GM12891 (cell line): ENCODE measurements around the gene AGBL5.

Experiments used
- DNase-seq: peaks from one replicate; pipeline ENCODE4 v3.0.0; 2011; ENCODE audit warnings: low spot score; ENCODE audit not compliant: insufficient read length
- FAIRE-seq: peaks from 2 replicates; lab custom pipeline; 2011; peaks lifted over from hg19 to GRCh38; lab: Jason Lieb, UNC
- PAX5 ChIP-seq: IDR thresholded peaks from 2 replicates; pipeline ENCODE4 v1.6.1; 2011; ENCODE audit warnings: low read length, moderate library complexity, mild to moderate bottlenecking; ENCODE audit not compliant: insufficient read depth, severe bottlenecking
- POLR2A ChIP-seq: IDR thresholded peaks from 2 replicates; pipeline ENCODE4 v1.6.1; 2011; ENCODE audit warnings: low read depth, low read length, control low read depth
- POLR2AphosphoS5 ChIP-seq: IDR thresholded peaks from 2 replicates; pipeline ENCODE4 v1.6.1; 2011; ENCODE audit warnings: low read depth, low read length, control low read depth
- POU2F2 ChIP-seq: IDR thresholded peaks from 2 replicates; pipeline ENCODE4 v1.6.1; 2011; ENCODE audit warnings: low read depth, mild to moderate bottlenecking, control low read depth, low read length, moderate library complexity
- SPI1 ChIP-seq: IDR thresholded peaks from 2 replicates; pipeline ENCODE4 v1.6.1; 2011; ENCODE audit warnings: low read depth, low read length, control low read depth
- TAF1 ChIP-seq: IDR thresholded peaks from 2 replicates; pipeline ENCODE4 v1.6.1; 2011; ENCODE audit warnings: low read depth, low read length, control low read depth

AGBL5 gene

DNA sequence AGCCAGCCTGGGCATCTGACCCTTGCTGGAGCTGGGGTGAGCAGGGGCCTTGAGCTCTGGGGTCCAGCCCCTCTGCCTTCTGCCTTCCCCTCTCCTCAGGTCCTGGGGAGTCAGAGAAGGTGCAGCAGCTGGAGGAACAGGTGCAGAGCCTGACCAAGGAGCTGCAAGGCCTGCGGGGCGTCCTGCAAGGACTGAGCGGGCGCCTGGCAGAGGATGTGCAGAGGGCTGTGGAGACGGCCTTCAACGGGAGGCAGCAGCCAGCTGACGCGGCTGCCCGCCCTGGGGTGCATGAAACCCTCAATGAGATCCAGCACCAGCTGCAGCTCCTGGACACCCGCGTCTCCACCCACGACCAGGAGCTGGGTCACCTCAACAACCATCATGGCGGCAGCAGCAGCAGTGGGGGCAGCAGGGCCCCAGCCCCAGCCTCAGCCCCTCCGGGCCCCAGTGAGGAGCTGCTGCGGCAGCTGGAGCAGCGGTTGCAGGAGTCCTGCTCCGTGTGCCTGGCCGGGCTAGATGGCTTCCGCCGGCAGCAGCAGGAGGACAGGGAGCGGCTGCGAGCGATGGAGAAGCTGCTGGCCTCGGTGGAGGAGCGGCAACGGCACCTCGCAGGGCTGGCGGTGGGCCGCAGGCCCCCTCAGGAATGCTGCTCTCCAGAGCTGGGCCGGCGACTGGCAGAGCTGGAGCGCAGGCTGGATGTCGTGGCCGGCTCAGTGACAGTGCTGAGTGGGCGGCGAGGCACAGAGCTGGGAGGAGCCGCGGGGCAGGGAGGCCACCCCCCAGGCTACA is 30.7 kb downstream of the AGBL5 start:
- FAIRE-seq, result no peak
- no peak for DNase-seq
- TF ChIP-seq POLR2A, result no peak
- no peak for TF ChIP-seq TAF1
- TF ChIP-seq POU2F2, result no peak
- no peak for TF ChIP-seq PAX5

DNA sequence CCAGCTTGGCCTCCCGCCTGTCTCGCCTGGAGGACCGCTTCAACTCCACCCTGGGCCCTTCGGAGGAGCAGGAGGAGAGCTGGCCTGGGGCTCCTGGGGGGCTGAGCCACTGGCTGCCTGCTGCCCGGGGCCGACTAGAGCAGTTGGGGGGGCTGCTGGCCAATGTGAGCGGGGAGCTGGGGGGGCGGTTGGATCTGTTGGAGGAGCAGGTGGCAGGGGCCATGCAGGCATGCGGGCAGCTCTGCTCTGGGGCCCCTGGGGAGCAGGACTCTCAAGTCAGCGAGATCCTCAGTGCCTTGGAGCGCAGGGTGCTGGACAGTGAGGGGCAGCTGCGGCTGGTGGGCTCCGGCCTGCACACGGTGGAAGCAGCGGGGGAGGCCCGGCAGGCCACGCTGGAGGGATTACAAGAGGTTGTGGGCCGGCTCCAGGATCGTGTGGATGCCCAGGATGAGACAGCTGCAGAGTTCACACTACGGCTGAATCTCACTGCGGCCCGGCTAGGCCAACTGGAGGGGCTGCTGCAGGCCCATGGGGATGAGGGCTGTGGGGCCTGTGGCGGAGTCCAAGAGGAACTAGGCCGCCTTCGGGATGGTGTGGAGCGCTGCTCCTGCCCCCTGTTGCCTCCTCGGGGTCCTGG is 31.4 kb downstream of the AGBL5 start:
- FAIRE-seq (no peak), DNase-seq (no peak)
- TF ChIP-seq PAX5, result no peak
- no peak for TF ChIP-seq SPI1
- no peak for TF ChIP-seq TAF1
- no peak for TF ChIP-seq POLR2AphosphoS5
- no peak for TF ChIP-seq POLR2A
- no peak for TF ChIP-seq POU2F2

DNA sequence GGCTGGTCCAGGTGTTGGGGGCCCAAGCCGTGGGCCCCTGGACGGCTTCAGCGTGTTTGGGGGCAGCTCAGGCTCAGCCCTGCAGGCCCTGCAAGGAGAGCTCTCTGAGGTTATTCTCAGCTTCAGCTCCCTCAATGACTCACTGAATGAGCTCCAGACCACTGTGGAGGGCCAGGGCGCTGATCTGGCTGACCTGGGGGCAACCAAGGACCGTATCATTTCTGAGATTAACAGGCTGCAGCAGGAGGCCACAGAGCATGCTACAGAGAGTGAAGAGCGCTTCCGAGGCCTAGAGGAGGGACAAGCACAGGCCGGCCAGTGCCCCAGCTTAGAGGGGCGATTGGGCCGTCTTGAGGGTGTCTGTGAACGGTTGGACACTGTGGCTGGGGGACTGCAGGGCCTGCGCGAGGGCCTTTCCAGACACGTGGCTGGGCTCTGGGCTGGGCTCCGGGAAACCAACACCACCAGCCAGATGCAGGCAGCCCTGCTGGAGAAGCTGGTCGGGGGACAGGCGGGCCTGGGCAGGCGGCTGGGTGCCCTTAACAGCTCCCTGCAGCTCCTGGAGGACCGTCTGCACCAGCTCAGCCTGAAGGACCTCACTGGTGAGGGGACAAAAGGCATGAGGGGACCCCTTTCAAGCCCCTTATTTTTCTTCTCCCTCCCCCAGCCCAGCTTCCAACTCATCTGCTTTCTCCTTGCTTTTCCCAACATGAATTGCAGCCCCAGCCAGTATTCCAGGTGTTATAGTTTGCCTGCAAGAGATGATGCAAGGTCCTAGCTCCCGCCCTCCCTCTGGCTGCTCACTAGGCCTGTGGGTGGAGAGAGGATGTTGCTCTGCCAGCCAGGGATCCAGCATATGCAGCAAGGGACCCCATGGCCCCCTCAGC is 32.2 kb downstream of the AGBL5 start:
- no peak for TF ChIP-seq POLR2A
- TF ChIP-seq POU2F2, result no peak
- no peak for TF ChIP-seq TAF1
- TF ChIP-seq PAX5, result no peak
- TF ChIP-seq POLR2AphosphoS5, result no peak
- TF ChIP-seq SPI1, result no peak
- FAIRE-seq (no peak), DNase-seq (no peak)

DNA sequence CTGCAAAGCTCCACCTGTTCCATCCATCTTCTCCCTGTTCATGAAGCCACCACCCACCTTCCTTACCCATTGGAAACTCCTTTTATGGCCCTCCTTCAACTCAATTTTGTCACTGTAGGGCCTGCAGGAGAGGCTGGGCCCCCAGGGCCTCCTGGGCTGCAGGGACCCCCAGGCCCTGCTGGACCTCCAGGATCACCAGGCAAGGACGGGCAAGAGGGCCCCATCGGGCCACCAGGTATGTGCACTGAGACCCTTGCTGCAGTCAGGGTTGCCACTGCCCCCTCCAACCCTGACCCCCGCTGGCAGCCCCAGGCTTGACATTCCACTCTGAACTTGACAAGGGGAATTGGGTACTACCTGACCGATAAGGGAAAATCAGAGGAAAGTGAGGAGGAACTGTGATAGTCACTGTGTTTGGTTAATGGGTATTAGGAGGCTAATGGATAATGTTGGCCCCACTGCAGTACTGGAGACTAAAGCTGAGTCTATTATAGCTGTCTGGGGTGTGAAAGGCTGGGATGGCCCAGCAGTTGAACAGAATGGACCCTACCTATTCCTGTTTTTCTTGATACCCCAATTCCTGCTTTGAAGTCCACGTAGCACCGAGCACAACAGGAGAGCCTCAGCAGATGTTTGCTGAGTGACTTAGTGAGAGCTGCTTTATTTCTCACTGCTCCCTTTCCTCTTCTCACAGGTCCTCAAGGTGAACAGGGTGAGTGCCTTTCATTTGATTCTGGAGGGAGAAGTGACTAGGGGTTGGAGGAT is 33.0 kb downstream of the AGBL5 start:
- FAIRE-seq (no peak), DNase-seq (no peak)
- TF ChIP-seq PAX5, result no peak
- TF ChIP-seq TAF1, result no peak
- no peak for TF ChIP-seq POLR2AphosphoS5
- no peak for TF ChIP-seq POLR2A
- no peak for TF ChIP-seq SPI1
- no peak for TF ChIP-seq POU2F2

DNA sequence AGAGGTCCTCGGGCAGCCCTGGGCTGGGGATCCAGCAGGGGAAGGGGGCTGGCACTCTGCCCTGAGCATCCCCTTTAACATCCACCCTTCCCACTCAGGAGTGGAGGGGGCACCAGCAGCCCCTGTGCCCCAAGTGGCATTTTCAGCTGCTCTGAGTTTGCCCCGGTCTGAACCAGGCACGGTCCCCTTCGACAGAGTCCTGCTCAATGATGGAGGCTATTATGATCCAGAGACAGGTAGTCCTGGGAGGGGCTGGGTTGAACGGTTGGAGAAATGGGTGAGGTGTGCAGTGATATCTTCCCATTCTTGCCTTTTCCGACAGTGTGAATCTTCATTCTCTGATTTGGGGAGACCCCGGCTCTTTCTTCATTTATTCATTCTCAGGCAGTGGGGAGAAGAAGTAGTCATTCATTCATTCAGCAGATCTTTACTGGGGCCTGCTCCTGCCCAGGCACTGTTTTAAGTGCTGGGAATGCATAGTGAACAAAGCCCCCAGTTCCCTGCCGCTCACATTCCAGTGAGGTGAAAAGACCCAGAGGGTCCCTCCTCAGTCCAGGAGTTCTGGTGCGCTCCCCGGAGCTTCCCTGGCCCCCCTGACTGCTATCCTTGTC is 33.7 kb downstream of the AGBL5 start:
- TF ChIP-seq POLR2AphosphoS5 (no peak), POLR2A (no peak), SPI1 (no peak), POU2F2 (no peak), TAF1 (no peak), PAX5 (no peak)
- FAIRE-seq (no peak), DNase-seq (no peak)

DNA sequence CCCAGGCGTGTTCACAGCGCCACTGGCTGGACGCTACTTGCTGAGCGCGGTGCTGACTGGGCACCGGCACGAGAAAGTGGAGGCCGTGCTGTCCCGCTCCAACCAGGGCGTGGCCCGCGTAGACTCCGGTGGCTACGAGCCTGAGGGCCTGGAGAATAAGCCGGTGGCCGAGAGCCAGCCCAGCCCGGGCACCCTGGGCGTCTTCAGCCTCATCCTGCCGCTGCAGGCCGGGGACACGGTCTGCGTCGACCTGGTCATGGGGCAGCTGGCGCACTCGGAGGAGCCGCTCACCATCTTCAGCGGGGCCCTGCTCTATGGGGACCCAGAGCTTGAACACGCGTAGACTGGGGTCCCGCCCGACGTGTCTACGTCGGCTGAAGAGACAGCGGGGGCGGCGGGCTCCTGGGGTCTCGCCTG is 34.2 kb downstream of the AGBL5 start:
- no peak for TF ChIP-seq POU2F2
- no peak for TF ChIP-seq TAF1
- TF ChIP-seq PAX5, result no peak
- no peak for TF ChIP-seq SPI1
- TF ChIP-seq POLR2AphosphoS5, result no peak
- TF ChIP-seq POLR2A, result no peak
- DNase-seq (no peak), FAIRE-seq (peak; percentile 85)

DNA sequence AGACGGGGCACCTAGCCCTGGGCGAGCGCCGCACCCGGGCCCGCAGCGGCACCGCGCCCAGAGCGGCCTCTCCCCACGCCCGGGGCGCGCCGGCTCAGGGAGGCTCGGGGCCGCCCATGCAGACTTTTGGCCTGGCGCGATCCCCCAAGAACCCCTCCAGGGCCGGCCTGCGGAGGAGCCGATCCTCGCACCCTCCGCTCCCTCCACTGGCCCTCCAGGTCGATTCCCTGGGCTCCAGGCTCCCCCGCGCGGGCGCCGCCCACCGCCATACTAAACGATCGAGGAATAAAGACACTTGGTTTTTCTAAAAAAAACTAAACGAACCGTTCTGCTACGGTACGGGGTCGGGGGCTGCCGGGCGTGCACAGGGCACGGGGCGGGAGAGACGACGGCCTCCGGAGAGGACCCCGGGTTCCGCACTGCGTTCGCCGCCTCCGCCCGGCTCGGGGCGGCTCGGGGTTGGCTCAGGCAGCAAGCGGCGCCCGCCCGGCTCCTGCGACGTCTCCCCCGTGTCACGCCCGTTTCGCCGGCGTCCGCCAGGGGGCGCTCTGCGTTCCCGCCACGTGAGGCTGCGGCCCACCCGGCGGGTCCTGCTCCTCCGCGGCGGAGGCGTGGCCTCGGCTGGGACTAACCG is 34.7 kb downstream of the AGBL5 start:
- peak; percentile 89 for FAIRE-seq
- DNase-seq, result peak; percentile 99
- TF ChIP-seq POU2F2, result no peak
- TF ChIP-seq POLR2A, result 0 out of 2 replicates have a peak, but pooled peaks have one; percentile 32

DNA sequence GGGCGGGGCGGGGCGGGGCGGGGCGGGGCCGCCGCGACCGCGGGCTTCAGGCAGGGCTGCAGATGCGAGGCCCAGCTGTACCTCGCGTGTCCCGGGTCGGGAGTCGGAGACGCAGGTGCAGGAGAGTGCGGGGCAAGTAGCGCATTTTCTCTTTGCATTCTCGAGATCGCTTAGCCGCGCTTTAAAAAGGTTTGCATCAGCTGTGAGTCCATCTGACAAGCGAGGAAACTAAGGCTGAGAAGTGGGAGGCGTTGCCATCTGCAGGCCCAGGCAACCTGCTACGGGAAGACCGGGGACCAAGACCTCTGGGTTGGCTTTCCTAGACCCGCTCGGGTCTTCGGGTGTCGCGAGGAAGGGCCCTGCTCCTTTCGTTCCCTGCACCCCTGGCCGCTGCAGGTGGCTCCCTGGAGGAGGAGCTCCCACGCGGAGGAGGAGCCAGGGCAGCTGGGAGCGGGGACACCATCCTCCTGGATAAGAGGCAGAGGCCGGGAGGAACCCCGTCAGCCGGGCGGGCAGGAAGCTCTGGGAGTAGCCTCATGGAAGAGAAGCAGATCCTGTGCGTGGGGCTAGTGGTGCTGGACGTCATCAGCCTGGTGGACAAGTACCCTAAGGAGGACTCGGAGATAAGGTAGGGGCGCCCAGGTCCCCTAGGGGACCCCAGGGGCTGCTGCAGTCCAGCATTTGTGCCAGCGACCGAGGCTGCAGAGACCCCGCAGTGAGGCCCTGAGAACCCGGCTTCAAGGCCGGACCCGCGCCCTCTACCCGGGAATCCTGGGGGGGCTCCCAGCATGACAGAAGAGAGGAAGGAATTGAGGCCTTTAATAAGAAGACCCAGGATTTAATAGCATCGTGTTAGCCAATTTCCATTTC is 35.5 kb downstream of the AGBL5 start, which contains the start of gene KHK:
TSS of gene KHK (plus strand) at position 49 of the 870 bp plus-strand sequence. CDS start at position 537, 488 bp downstream.
- DNase-seq (peak; percentile 51), FAIRE-seq (no peak)
- TF ChIP-seq SPI1, result no peak
- no peak for TF ChIP-seq PAX5
- TF ChIP-seq POU2F2, result no peak
- no peak for TF ChIP-seq TAF1
